HepG2 (cell line): ENCODE results near the gene SEMA7A. TPM values are rescaled to one million over a fixed set of nuclear protein-coding genes. Genes with fewer than 3 reads are reported as not detected.
A peak's percentile ranks its signal among the peaks of the same experiment; 100 is the strongest.

Experiments
- CHD2 ChIP-seq: IDR thresholded peaks from 2 replicates; pipeline ENCODE4 v1.6.1; 2011; ENCODE audit warnings: low read depth, low read length, improper control_type of control experiment
- ERF ChIP-seq: IDR thresholded peaks from 2 replicates; pipeline ENCODE4 v1.6.1; 2018; ENCODE audit warnings: missing biosample characterization, missing genetic modification reagents
- IKZF4 ChIP-seq: sonication (generic); formaldehyde crosslinking; IDR thresholded peaks from 2 replicates; pipeline ENCODE4 v1.5.1; 2020; ENCODE audit warnings: borderline replicate concordance, mild to moderate bottlenecking, low read depth, missing genetic modification reagents; ENCODE audit errors: not compliant biosample characterization
- JARID2 ChIP-seq: sonication (generic); formaldehyde crosslinking; IDR thresholded peaks from 2 replicates; pipeline ENCODE4 v1.8.1; 2023; ENCODE audit warnings: missing genetic modification reagents, inconsistent platforms; ENCODE audit not compliant: insufficient replicate concordance
- KDM2A ChIP-seq: sonication (generic); formaldehyde crosslinking; IDR thresholded peaks from 2 replicates; pipeline ENCODE4 v1.4.0; 2020; ENCODE audit warnings: low read depth, missing genetic modification reagents, borderline replicate concordance
- KLF6 ChIP-seq: IDR thresholded peaks from 2 replicates; pipeline ENCODE4 v1.8.0; 2016; ENCODE audit warnings: missing biosample characterization, missing genetic modification reagents
- KLF9 ChIP-seq: IDR thresholded peaks from 2 replicates; pipeline ENCODE4 v1.6.1; 2016; ENCODE audit warnings: low read depth
- NFIC ChIP-seq: IDR thresholded peaks from 2 replicates; pipeline ENCODE4 v1.6.1; 2012; ENCODE audit warnings: mild to moderate bottlenecking, low read length, inconsistent platforms
- REL ChIP-seq: sonication (generic); formaldehyde crosslinking; conservative IDR thresholded peaks from 2 replicates; pipeline ENCODE4 v1.8.0; 2022; ENCODE audit warnings: mild to moderate bottlenecking, missing genetic modification reagents, moderate library complexity
- SKI ChIP-seq: fragments of 450-650 bp; IDR thresholded peaks from one replicate; pipeline ENCODE4 v1.6.1; 2018; ENCODE audit warnings: mild to moderate bottlenecking; ENCODE audit not compliant: partially characterized antibody
- SRF ChIP-seq: IDR thresholded peaks from 2 replicates; pipeline ENCODE4 v1.6.1; 2011; ENCODE audit warnings: mild to moderate bottlenecking, low read depth, low read length, moderate library complexity
- TBX3 ChIP-seq: fragments of 450-650 bp; IDR thresholded peaks from 2 replicates; pipeline ENCODE4 v1.6.1; 2017; ENCODE audit warnings: antibody characterized with exemption, mild to moderate bottlenecking, inconsistent platforms, borderline replicate concordance
- ZFP36 ChIP-seq: fragments of 150-350 bp; IDR thresholded peaks from 2 replicates; pipeline ENCODE4 v1.6.1; 2018; ENCODE audit warnings: borderline replicate concordance, low read length, low read depth; ENCODE audit not compliant: partially characterized antibody
- ZNF10 ChIP-seq: sonication (generic); formaldehyde crosslinking; IDR thresholded peaks from 2 replicates; pipeline ENCODE4 v1.4.0; 2020; ENCODE audit warnings: mild to moderate bottlenecking, low read depth, missing genetic modification reagents, borderline replicate concordance
- ZNF260 ChIP-seq: sonication (generic); formaldehyde crosslinking; IDR thresholded peaks from 2 replicates; pipeline ENCODE4 v1.4.0; 2020; ENCODE audit warnings: missing genetic modification reagents, low read depth, mild to moderate bottlenecking, borderline replicate concordance
- ZNF296 ChIP-seq: sonication (generic); formaldehyde crosslinking; conservative IDR thresholded peaks from 2 replicates; pipeline ENCODE4 v1.5.0; 2020; ENCODE audit warnings: mild to moderate bottlenecking, missing genetic modification reagents
- ZNF431 ChIP-seq: sonication (generic); formaldehyde crosslinking; IDR thresholded peaks from 2 replicates; pipeline ENCODE4 v1.9.0; 2022; ENCODE audit warnings: missing genetic modification reagents, low read depth, mild to moderate bottlenecking, borderline replicate concordance
- ZSCAN22 ChIP-seq: sonication (generic); formaldehyde crosslinking; IDR thresholded peaks from 2 replicates; pipeline ENCODE4 v1.4.0; 2020; ENCODE audit warnings: mild to moderate bottlenecking, missing genetic modification reagents
- polyA plus RNA-seq, 8 experiments: library from polyadenylated mRNA; depleted of rRNA in 3 of 8; stranded (reverse) in 7 of 8; unstranded in 1 of 8; fragments of >200 nt; fragmentation: Illumina TruSeq in 4 of 8; extraction: Trizol in 4 of 8; gene quantifications; 2 replicates each; pipeline versions ENCODE4 v1.2.1 to v1.2.3, GENCODE V29; 2011 to 2016; ENCODE audit warnings: low read depth in 4 of 8, missing spikeins in 1 of 8, mixed read lengths in 1 of 8; ENCODE audit not compliant: insufficient read depth in 1 of 8
- total RNA-seq, 5 experiments: library from RNA; depleted of rRNA; stranded (reverse); fragments of >200 nt; fragmentation: Illumina TruSeq; extraction: Trizol; gene quantifications; 2 replicates each; pipeline ENCODE4 v1.2.3, GENCODE V29; 2016; ENCODE audit warnings: low read depth in 1 of 5
- TF ChIP-seq, protein P1 (sequence below): sonication (generic); formaldehyde crosslinking; IDR thresholded peaks from 2 replicates; pipeline ENCODE4 v1.5.0; 2020; ENCODE audit warnings: mild to moderate bottlenecking, missing genetic modification reagents, borderline replicate concordance
- TF ChIP-seq, protein P2 (sequence below): sonication (generic); formaldehyde crosslinking; IDR thresholded peaks from 2 replicates; pipeline ENCODE4 v1.4.0; 2020; ENCODE audit warnings: missing genetic modification reagents
- TF ChIP-seq, protein P3 (sequence below): sonication (generic); formaldehyde crosslinking; IDR thresholded peaks from 2 replicates; pipeline ENCODE4 v1.4.0; 2020; ENCODE audit warnings: missing genetic modification reagents, borderline replicate concordance

SEMA7A gene
- total and polyA plus RNA-seq, 2 of the 13 experiments (the other 11 are each of a cell fraction or from before 2014, with no cell fraction given), result 9.0 to 15.8 TPM

DNA sequence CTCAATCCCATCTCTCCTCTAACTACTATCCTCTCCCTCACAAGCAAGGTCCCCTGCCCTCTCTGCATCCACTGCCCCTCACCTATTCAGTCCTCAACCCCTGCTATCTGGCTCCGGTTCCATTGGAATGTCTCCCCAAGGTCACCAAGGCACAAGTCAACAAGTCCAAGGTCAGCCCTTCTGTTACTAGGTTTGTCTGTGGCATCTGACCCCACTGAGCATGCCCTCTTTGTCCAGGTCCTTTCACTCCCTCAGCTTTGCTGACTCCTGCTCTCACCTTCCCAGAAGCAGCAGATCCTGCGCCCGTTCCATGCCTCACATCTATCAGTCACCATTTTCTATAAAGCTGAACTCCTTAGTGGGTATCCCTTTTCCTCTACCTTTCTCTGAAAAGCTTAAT, 8.3 kb upstream of the SEMA7A start (continued):
- TF ChIP-seq, protein P1, sequence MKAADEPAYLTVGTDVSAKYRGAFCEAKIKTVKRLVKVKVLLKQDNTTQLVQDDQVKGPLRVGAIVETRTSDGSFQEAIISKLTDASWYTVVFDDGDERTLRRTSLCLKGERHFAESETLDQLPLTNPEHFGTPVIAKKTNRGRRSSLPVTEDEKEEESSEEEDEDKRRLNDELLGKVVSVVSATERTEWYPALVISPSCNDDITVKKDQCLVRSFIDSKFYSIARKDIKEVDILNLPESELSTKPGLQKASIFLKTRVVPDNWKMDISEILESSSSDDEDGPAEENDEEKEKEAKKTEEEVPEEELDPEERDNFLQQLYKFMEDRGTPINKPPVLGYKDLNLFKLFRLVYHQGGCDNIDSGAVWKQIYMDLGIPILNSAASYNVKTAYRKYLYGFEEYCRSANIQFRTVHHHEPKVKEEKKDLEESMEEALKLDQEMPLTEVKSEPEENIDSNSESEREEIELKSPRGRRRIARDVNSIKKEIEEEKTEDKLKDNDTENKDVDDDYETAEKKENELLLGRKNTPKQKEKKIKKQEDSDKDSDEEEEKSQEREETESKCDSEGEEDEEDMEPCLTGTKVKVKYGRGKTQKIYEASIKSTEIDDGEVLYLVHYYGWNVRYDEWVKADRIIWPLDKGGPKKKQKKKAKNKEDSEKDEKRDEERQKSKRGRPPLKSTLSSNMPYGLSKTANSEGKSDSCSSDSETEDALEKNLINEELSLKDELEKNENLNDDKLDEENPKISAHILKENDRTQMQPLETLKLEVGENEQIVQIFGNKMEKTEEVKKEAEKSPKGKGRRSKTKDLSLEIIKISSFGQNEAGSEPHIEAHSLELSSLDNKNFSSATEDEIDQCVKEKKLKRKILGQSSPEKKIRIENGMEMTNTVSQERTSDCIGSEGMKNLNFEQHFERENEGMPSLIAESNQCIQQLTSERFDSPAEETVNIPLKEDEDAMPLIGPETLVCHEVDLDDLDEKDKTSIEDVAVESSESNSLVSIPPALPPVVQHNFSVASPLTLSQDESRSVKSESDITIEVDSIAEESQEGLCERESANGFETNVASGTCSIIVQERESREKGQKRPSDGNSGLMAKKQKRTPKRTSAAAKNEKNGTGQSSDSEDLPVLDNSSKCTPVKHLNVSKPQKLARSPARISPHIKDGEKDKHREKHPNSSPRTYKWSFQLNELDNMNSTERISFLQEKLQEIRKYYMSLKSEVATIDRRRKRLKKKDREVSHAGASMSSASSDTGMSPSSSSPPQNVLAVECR (CRISPR knock-in tag), result peak; percentile 54; the same call in 1 of the 2 replicates
- TF ChIP-seq IKZF4 (CRISPR knock-in tag), result no peak
- no peak for TF ChIP-seq KLF6 (CRISPR knock-in tag)
- no peak for TF ChIP-seq CHD2
- no peak for TF ChIP-seq ZSCAN22
- TF ChIP-seq ERF, result peak; percentile 53
- TF ChIP-seq ZFP36, result no peak
- TF ChIP-seq JARID2 (CRISPR knock-in tag), result no peak
- no peak for TF ChIP-seq TBX3
- no peak for TF ChIP-seq NFIC
- no peak for TF ChIP-seq ZNF260
- TF ChIP-seq, protein P2, sequence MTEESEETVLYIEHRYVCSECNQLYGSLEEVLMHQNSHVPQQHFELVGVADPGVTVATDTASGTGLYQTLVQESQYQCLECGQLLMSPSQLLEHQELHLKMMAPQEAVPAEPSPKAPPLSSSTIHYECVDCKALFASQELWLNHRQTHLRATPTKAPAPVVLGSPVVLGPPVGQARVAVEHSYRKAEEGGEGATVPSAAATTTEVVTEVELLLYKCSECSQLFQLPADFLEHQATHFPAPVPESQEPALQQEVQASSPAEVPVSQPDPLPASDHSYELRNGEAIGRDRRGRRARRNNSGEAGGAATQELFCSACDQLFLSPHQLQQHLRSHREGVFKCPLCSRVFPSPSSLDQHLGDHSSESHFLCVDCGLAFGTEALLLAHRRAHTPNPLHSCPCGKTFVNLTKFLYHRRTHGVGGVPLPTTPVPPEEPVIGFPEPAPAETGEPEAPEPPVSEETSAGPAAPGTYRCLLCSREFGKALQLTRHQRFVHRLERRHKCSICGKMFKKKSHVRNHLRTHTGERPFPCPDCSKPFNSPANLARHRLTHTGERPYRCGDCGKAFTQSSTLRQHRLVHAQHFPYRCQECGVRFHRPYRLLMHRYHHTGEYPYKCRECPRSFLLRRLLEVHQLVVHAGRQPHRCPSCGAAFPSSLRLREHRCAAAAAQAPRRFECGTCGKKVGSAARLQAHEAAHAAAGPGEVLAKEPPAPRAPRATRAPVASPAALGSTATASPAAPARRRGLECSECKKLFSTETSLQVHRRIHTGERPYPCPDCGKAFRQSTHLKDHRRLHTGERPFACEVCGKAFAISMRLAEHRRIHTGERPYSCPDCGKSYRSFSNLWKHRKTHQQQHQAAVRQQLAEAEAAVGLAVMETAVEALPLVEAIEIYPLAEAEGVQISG (CRISPR knock-in tag), result peak; percentile 73
- no peak for TF ChIP-seq ZNF10 (CRISPR knock-in tag)
- no peak for TF ChIP-seq KLF9 (CRISPR knock-in tag)
- peak; percentile 30; the same call in 1 of the 2 replicates for TF ChIP-seq KDM2A (CRISPR knock-in tag)
- TF ChIP-seq, protein P3, sequence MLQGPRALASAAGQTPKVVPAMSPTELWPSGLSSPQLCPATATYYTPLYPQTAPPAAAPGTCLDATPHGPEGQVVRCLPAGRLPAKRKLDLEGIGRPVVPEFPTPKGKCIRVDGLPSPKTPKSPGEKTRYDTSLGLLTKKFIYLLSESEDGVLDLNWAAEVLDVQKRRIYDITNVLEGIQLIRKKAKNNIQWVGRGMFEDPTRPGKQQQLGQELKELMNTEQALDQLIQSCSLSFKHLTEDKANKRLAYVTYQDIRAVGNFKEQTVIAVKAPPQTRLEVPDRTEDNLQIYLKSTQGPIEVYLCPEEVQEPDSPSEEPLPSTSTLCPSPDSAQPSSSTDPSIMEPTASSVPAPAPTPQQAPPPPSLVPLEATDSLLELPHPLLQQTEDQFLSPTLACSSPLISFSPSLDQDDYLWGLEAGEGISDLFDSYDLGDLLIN (CRISPR knock-in tag), result no peak
- TF ChIP-seq SKI, result peak; percentile 99
- TF ChIP-seq ZNF296 (CRISPR knock-in tag), result no peak
- TF ChIP-seq REL (CRISPR knock-in tag), result no peak
- peak; percentile 39; the same call in 1 of the 2 replicates for TF ChIP-seq ZNF431
- no peak for TF ChIP-seq SRF
